A673 (cell line): Measurements from ENCODE around the gene OR6C65.

Source experiments
- CTCF ChIP-seq: fragments of 300-800, 200-600 bp; sonication (generic); conservative IDR thresholded peaks from 2 replicates; pipeline ENCODE4 v1.5.1; 2017; ENCODE audit warnings: low read depth, mild to moderate bottlenecking, antibody characterized with exemption, low read length, moderate library complexity, mixed read lengths
- EZH2 ChIP-seq: fragments of 200-600 bp; sonication (generic); IDR thresholded peaks from 2 replicates; pipeline ENCODE4 v1.6.1; 2017; ENCODE audit warnings: borderline replicate concordance, low read depth, mild to moderate bottlenecking, mixed read lengths, antibody characterized with exemption, low read length; ENCODE audit not compliant: poor library complexity, severe bottlenecking

- TF ChIP-seq CTCF, result no peak
- no peak for TF ChIP-seq EZH2
Measured at GRCh38 chr12:55425954-55426353, 25.6 kb downstream of the OR6C65 start, which contains the start of gene OR6C76.
